Natural killer cell (primary cell): ENCODE measurements around the gene ABCB1. TPM values are rescaled to one million over a fixed set of nuclear protein-coding genes. Genes with fewer than 3 reads are reported as not detected.

Experiments
- ATAC-seq, 3 donors: fragments of 150-1000 bp in 2 of 3; fragments of 200-7000 bp in 1 of 3; cut with Tn5 transposase; 1 replicate in 1 of 3; 2 replicates in 2 of 3; pipeline ENCODE4 v1.10.0; 2021; ENCODE audit warnings: mild to moderate bottlenecking in 2 of 3, moderate library complexity in 2 of 3
- DNase-seq, 2 donors: peaks; one replicate each; pipeline versions ENCODE4 v3.0.0 to v3.0.0-alpha.2; 2013 to 2021; ENCODE audit warnings: mixed read lengths in 1 of 2
- H3K27ac ChIP-seq: one replicate; pipeline ENCODE4 v1.5.1; 2013; ENCODE audit warnings: mild to moderate bottlenecking, low read length
- H3K27me3 ChIP-seq: one replicate; pipeline ENCODE4 v1.6.1; 2013; ENCODE audit warnings: low read length; ENCODE audit not compliant: control insufficient read depth, insufficient read depth
- H3K36me3 ChIP-seq: one replicate; pipeline ENCODE4 v1.6.1; 2013; ENCODE audit warnings: low read length; ENCODE audit not compliant: control insufficient read depth, insufficient read depth
- H3K4me1 ChIP-seq: one replicate; pipeline ENCODE4 v1.6.1; 2013; ENCODE audit warnings: low read length; ENCODE audit not compliant: control insufficient read depth, insufficient read depth
- H3K4me3 ChIP-seq: one replicate; pipeline ENCODE4 v1.5.1; 2013; ENCODE audit warnings: low read length
- H3K9me3 ChIP-seq: one replicate; pipeline ENCODE4 v1.6.1; 2013; ENCODE audit warnings: low read length; ENCODE audit not compliant: control insufficient read depth, insufficient read depth
- H3K27ac Mint-ChIP-seq, 2 donors: one replicate each; pipeline ENCODE4 v1.8.0; 2022; ENCODE audit warnings: mild to moderate bottlenecking in 2 of 2, mixed read lengths in 2 of 2, moderate library complexity in 1 of 2
- H3K27me3 Mint-ChIP-seq, 2 donors: one replicate each; pipeline ENCODE4 v1.8.0; 2022; ENCODE audit warnings: low read depth in 2 of 2, mixed read lengths in 2 of 2
- H3K36me3 Mint-ChIP-seq: one replicate; pipeline ENCODE4 v1.8.0; 2022; ENCODE audit warnings: mixed read lengths
- H3K4me1 Mint-ChIP-seq, 2 donors: one replicate each; pipeline ENCODE4 v1.8.0; 2022; ENCODE audit warnings: mixed read lengths in 2 of 2
- H3K4me3 Mint-ChIP-seq: one replicate; pipeline ENCODE4 v1.8.0; 2022; ENCODE audit warnings: mild to moderate bottlenecking, moderate library complexity, mixed read lengths
- H3K9me3 Mint-ChIP-seq, 2 donors: one replicate each; pipeline ENCODE4 v1.8.0; 2022; ENCODE audit warnings: mixed read lengths in 2 of 2
- WGBS: methylation state at CpG from one replicate; pipeline ENCODE4 v1.1.7; 2013; ENCODE audit warnings: missing lambda C conversion rate; ENCODE audit not compliant: insufficient coverage; 5-methylcytosine and 5-hydroxymethylcytosine counted together
- intact Hi-C: fragments of 100-400 bp; cut with micrococcal nuclease; formaldehyde crosslinking; loops from one replicate; pipeline ENCODE4 v1.14.2; 2022
- total RNA-seq, 4 donors: library from RNA; stranded (reverse); fragments of 120-200 nt in 1 of 4; gene quantifications; one replicate each; pipeline versions ENCODE4 v1.2.3 to v1.2.4, GENCODE V29; 2013 to 2022
- TF ChIP-seq, protein P1 (sequence below): fragments of 200-600 bp; IDR thresholded peaks from one replicate; pipeline ENCODE4 v1.8.0; 2022; ENCODE audit warnings: antibody characterized with exemption

Gene ABCB1
- total RNA-seq, 3 donors from 2014 or later (not counting 1 experiment from before 2014, with no cell fraction given), result 62.8 to 99.5 (median 81.4) TPM

DNA sequence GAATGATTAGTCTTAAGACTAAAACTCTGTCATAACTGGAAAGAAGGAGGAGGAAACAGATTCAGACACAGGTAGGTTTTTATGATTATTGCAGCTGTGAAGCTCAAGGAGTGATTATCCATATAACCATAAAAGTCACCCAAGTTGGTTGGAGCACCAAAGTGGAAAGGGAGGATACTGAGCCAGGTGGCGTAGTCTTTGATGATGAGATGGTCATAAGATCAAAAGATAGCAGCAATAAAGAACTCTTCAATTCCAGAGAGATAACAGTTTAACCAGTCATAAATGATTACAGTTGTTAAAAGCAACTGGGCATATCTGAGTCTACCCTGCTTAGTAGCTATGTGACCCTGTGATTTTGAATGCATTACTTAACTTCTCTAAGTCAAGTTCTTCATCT, 8.4 kb downstream of the ABCB1 start:
- Mint-ChIP-seq H3K4me3 (no peak overlapping the region), H3K36me3 (no peaks in the 10 kb centered on the region), H3K9me3 (no peaks in the 10 kb centered on the region), H3K27ac (no peak overlapping the region), H3K4me1 (peaks cover 9 to 13% of the 10 kb centered on the region in 2 donors), H3K27me3 (no peaks in the 10 kb centered on the region)
- Histone ChIP-seq H3K4me3 (no peak overlapping the region), H3K27ac (no peak overlapping the region), H3K27me3 (no peaks in the 10 kb centered on the region), H3K36me3 (peaks cover 15% of the 10 kb centered on the region), H3K9me3 (peaks cover 2% of the 10 kb centered on the region), H3K4me1 (peaks cover 19% of the 10 kb centered on the region)
- ATAC-seq (no peak), DNase-seq (no peak)
- intact Hi-C loops, result no loop called here
- TF ChIP-seq, protein P1, sequence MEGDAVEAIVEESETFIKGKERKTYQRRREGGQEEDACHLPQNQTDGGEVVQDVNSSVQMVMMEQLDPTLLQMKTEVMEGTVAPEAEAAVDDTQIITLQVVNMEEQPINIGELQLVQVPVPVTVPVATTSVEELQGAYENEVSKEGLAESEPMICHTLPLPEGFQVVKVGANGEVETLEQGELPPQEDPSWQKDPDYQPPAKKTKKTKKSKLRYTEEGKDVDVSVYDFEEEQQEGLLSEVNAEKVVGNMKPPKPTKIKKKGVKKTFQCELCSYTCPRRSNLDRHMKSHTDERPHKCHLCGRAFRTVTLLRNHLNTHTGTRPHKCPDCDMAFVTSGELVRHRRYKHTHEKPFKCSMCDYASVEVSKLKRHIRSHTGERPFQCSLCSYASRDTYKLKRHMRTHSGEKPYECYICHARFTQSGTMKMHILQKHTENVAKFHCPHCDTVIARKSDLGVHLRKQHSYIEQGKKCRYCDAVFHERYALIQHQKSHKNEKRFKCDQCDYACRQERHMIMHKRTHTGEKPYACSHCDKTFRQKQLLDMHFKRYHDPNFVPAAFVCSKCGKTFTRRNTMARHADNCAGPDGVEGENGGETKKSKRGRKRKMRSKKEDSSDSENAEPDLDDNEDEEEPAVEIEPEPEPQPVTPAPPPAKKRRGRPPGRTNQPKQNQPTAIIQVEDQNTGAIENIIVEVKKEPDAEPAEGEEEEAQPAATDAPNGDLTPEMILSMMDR, result no peak
- WGBS, result 100% methylated on average over 1 of the region's 1 CpG

DNA sequence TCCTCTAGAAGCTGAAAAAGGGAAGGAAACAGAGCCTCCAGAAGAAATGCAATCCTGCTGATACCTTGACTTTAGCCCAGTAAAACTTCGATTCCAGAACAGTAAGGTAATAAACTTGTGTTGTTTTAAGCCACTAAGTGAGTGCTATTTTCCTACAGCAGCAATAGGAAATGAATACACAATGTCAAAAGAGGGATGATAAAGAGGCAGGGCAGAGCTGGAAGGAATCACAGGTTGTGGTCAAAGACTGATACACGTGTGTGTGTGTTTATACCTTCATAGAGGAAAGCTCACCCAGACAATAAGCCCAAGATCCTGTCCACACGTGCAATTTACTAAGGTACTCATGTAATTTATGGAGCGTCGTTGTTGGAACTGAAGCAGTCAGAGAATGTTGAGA, 9.5 kb downstream of the ABCB1 start:
- peaks cover 17% of the 10 kb centered on the region for H3K36me3 ChIP-seq
- no peaks in the 10 kb centered on the region for H3K27me3 ChIP-seq
- 76% methylated on average over 5 of the region's 5 CpGs for WGBS
- Mint-ChIP-seq H3K36me3 (no peaks in the 10 kb centered on the region), H3K27ac (no peak overlapping the region), H3K4me1 (peaks cover 7 to 14% of the 10 kb centered on the region in 2 donors), H3K9me3 (no peaks in the 10 kb centered on the region), H3K4me3 (no peak overlapping the region), H3K27me3 (no peaks in the 10 kb centered on the region)
- peak overlapping the region; percentile 75 for H3K27ac ChIP-seq
- H3K4me1 ChIP-seq, result peaks cover 19% of the 10 kb centered on the region
- peaks cover 2% of the 10 kb centered on the region for H3K9me3 ChIP-seq
- no peak overlapping the region for H3K4me3 ChIP-seq
- DNase-seq, result no peak
- intact Hi-C loops, result no loop called here
- TF ChIP-seq, protein P1, result no peak
- no peak for ATAC-seq

GRCh38 chr7:87590578-87590977, 10.1 kb downstream of the ABCB1 start:
- ATAC-seq (peak; percentile 60 to 78 (median 66)), DNase-seq (peak in 1 of 2 donors; percentile 41)
- Mint-ChIP-seq H3K9me3 (no peaks in the 10 kb centered on the region), H3K27ac (no peak overlapping the region), H3K4me3 (no peak overlapping the region), H3K4me1 (peaks cover 11 to 18% of the 10 kb centered on the region in 2 donors), H3K36me3 (no peaks in the 10 kb centered on the region), H3K27me3 (no peaks in the 10 kb centered on the region)
- peaks cover 2% of the 10 kb centered on the region for H3K9me3 ChIP-seq
- peaks cover 23% of the 10 kb centered on the region for H3K36me3 ChIP-seq
- no peak overlapping the region for H3K4me3 ChIP-seq
- peaks cover 19% of the 10 kb centered on the region for H3K4me1 ChIP-seq
- H3K27ac ChIP-seq, result peak overlapping the region; percentile 75
- TF ChIP-seq, protein P1, result no peak
- intact Hi-C loops, result no loop called here
- H3K27me3 ChIP-seq, result no peaks in the 10 kb centered on the region

- no peak overlapping the region for H3K4me3 Mint-ChIP-seq
- WGBS, result 59% methylated on average over 1 of the region's 1 CpG
- DNase-seq, result peak in 1 of 2 donors; percentile 12
- Histone ChIP-seq H3K9me3 (peaks cover 2% of the 10 kb centered on the region), H3K27ac (peak overlapping the region; percentile 75), H3K27me3 (no peaks in the 10 kb centered on the region), H3K4me1 (peaks cover 19% of the 10 kb centered on the region), H3K4me3 (no peak overlapping the region), H3K36me3 (peaks cover 23% of the 10 kb centered on the region)
- peaks cover 9% of the 10 kb centered on the region for H3K36me3 Mint-ChIP-seq
- H3K27ac Mint-ChIP-seq, result no peak overlapping the region
- no peak for ATAC-seq
- peaks cover 11 to 23% of the 10 kb centered on the region in 2 donors for H3K4me1 Mint-ChIP-seq
- no peaks in the 10 kb centered on the region for H3K27me3 Mint-ChIP-seq
- intact Hi-C loops, result no loop called here
- TF ChIP-seq, protein P1, result no peak
- no peaks in the 10 kb centered on the region for H3K9me3 Mint-ChIP-seq
These were observed 11.1 kb downstream of the ABCB1 start for GRCh38 chr7:87589631-87590030.
